GM19324 (cell line): ENCODE measurements around the gene CAPSL.
"Not testable (repeated sequence)": the region's sequence is repeated elsewhere in the genome, so short reads cannot be mapped to it uniquely, and the experiment has no call there.

Experiments used
- ATAC-seq: cut with Tn5 transposase; IDR thresholded peaks from one replicate; pipeline ENCODE4 v1.9.1; 2021; ENCODE audit warnings: mild to moderate bottlenecking, moderate library complexity; ENCODE audit not compliant: unreplicated experiment, low FRiP score

Gene CAPSL

DNA sequence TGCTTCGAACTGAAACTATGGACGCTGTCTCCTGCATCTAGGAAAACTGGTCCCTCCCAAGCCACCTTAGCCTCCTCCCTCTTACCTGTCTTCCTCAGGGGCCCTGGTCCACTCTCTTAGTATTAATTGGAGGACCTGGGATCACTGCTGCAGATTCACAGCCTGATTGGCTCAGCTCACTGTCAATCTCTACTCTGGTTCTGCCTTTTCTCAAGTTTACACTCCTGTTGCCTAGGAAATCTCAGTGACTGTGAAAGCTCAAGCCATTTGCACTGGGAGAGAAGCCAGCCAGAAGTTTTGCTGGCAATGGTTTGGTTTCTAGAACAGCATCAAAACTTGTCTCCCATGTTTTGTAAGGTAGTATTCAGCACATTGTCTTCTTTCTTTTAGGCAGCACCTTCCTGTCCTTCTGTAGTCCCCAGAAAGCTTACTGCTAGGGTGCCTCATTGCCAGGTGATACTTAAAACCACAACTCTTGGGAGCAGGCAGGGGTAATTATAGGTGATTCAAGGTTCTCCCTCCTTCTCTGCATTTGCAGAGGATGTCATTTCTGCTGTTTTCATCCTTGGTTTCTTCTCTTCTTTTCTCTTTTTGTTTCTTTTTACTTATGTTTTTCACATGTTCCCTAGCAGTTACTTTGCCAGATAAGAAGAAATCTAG lies at the start of gene CAPSL:
Gene CAPSL (minus strand): TSS at position 55 of the 660 bp plus-strand sequence. CDS start 17,502 bp downstream, outside the sequence.
- no peak for ATAC-seq

DNA sequence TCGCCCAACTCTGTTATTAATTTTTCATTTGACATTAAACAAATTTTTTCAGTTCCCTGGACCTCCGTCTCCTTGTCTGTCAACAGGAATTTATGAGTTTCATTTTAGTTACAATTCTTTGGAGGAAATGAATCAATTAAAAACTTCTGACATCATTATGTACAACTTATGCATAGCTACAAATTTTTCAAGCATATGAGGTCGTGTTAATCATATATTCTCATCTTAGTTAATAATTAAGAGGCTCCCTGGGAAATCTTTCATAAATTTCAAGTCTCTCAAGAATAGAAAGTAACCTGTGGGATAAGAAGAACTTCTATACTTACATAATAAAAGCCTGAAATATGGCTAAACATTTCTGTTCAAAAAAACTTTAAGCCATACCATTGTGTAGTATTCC lies 49.4 kb upstream of the CAPSL start:
- ATAC-seq = no peak

DNA sequence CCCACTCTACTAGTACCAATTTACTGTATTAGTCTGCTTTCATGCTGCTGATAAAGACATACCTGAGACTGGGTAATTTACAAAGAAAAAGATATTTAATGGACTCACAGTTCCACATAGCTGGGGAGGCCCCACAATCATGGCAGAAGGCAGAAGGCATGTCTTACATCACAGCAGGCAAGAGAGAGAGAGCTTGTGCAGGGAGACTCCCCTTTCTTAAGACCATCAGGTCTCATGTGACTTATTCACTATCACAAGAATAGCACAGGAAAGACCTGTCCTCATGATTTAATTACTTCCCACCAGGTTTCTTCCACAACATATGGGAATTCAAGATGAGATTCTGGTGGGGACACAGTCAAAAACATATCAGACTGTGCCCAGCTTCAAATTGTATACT lies 41.3 kb upstream of the CAPSL start:
- no peak for ATAC-seq

DNA sequence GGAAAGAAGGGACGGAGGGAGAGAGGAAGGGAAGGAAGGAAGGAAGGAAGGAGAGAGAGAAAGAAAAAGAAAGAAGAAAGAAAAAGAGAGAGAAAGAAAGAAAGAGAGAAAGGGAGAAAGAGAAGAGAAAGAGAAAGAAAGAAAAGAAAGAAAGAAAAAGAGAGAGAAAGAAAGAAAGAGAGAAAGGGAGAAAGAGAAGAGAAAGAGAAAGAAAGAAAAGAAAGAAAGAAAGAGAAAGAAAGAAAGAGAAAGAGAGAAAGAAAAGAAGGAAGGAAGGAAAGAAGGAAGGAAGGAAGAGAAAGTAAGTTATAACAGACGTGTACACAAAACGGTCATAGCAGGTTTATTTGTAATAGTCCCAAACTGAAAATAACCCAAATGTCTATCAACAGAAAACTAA lies 38.4 kb upstream of the CAPSL start:
- not testable (repeated sequence) for ATAC-seq

DNA sequence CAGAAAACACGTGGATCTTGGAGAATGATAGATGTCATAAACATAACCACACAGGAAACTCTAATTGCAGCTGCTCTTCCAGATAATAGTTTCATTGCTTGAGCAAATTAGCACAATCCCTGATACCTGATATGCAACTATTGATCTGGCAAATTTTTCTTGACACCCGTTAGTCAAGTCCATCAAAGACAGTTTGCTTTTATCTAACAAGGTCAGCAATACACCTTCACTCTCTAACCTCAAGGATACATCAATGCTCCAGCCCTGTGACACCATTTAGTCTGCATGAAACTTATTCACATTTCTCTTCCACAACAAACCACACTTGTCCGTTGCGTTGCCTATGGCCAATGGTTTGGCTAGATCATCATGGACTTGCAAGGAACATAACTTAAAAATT lies 36.1 kb upstream of the CAPSL start:
- no peak for ATAC-seq

DNA sequence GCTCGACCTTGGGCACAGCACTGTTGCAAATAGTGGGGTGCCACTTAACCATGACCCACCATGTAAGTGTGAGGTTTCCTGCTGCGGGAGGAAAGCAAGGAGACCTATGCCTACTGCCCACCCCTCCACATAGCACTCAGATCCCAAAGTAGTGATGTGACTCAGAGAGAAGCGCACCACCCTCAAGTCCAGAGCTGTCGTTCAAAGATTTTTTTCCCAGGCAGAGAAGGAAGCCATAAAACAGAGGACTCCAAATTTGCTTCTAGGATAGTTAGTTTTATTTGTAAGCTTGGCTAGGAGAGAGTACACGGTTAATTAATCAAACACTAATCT lies 33.4 kb upstream of the CAPSL start:
- no peak for ATAC-seq

DNA sequence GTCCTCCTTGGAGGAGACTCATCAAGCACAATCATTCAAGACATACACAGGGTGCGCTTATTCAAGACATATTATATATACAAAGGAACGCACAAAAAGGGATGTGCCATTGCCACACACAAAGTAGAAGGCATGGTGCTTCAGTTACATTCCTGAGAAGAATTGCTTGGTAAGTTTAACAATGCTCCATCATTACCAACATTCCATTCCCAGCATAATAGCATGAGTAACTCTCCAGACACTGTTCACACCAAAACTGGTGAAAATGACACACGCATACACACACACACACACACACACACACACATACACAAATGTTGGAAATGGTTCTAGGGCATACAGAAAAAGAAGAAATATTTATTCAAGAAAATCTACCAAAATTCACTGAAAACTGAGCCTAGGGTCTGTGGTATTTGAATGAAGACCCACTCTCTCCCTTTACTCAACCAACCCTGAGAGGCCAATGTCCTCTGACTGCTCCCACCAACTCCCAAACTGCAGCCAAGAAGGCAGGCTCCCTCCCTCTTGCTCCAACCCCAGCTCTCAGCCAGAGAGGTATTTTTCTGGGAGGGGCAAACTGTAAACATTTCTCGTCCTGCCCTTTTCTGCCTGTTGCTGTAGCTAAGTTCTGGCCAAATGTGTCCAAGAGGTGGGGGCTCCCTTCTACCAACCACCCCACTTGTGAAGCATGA lies 32.9 kb upstream of the CAPSL start:
- ATAC-seq = no peak

DNA sequence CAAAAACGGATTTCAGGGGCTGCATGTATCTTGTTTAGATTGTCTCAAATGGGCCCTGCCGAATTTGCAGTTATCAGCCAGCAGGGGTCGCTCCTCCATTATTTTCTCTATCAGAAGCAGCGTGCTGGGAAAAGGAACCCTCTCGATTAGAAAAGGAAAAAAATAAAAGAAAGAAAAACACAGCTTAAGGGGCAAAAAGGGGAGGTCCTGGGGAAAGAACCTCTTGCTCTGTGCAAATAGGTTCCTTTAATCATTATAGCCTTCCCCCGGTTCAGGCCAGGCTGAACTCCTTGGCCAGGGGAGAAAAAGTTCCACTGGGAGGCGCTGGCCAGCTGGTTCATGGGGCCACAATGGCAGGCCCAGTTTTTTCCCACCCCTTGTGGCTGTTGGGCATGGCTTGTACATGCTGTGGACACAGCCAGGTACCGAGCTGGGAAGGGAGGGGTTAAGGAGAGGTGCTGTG lies 25.0 kb upstream of the CAPSL start:
- no peak for ATAC-seq

DNA sequence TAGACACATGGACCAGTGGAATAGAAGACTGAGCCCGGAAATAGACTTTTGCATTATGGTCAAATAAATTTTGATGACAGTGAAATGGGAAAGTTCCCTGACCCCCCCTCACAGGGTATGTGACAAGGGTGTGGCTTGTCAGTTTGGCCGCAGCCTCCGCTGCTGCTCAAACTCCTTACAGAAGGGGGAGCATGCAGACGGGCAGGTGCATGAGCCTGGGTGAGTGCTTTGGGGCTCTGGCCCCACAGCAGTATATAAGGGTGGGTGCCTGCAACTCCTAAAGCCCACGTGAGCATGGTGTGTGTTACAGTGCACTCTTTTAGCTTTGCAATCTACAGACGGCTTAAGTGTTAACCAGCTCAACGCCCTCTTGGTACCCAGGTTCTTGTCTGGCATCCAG lies 21.9 kb upstream of the CAPSL start:
- ATAC-seq = no peak

DNA sequence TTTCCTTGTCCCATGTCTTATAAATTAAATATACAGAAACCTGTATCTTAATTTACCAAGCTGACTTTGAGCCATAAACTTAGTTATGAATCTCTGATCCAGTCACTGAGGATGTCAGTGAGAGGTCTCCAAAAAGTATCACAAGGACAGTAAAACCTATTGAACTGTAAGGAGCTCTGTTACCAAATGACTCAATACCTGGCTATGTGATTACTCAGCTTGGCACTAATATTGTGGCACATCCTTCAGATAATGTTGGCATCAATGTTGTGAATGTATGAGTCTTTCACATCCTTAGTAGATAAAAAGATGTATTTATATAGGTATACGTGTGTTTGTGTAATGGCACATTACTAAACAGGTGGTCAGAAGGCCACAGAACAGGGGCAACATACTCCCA lies 18.0 kb upstream of the CAPSL start:
- no peak for ATAC-seq

DNA sequence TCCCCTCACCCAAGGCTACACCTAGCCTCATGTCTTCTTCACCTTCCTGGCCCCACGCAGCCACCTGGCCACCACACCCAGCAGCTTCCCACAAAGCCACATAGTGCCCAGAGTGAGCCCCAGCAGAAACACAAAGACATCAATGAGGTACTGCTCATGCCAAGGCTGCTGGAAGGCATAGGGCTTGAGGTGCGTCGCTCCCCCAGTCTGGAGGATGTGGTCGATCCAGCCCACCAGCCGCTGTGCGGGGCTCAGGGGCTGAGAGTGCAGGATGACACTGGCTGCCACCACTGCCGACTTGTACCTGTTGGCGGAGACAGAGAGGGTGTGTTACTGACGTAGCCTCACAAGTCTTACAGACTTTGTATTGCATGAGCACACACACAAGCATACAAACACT lies 15.8 kb upstream of the CAPSL start:
- ATAC-seq = no peak

DNA sequence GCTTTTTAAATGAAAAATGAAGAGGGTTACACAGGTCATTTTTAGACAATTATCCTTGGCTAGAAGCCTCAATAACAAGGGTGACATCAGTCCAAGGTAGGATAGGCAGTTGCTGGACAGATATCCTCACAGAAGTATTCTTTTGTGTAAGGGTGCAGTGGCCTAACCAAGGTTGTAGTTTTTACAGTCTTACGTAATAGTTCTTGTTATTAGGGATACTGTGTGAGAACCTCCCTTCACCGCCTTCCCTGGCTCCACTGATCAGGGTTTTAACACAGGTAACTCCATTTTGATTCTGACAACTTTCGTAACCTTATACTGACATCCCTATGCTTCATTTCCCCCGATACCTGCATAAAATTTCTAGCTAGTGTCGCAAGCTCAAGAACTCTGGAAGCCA lies 8.7 kb upstream of the CAPSL start:
- ATAC-seq = no peak

DNA sequence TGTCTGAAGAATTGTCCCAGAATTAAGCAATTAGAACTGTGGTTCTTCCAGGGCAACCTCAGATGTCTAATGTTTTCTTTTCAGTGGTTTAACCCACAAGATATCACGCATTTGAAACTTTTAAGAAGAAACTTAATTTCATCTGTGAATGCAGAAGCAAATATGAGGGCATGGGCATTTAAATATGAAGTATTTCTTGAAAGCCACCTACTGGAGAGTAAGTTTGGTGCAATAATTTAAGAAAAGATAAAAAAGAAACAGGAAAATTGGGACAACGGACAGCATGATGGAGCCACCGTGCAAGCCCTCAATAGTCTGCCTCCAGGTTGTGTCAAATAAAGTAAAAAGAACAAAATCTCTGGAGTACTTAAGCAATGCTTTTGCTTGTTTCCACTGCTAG lies 1.2 kb upstream of the CAPSL start:
- ATAC-seq = no peak

DNA sequence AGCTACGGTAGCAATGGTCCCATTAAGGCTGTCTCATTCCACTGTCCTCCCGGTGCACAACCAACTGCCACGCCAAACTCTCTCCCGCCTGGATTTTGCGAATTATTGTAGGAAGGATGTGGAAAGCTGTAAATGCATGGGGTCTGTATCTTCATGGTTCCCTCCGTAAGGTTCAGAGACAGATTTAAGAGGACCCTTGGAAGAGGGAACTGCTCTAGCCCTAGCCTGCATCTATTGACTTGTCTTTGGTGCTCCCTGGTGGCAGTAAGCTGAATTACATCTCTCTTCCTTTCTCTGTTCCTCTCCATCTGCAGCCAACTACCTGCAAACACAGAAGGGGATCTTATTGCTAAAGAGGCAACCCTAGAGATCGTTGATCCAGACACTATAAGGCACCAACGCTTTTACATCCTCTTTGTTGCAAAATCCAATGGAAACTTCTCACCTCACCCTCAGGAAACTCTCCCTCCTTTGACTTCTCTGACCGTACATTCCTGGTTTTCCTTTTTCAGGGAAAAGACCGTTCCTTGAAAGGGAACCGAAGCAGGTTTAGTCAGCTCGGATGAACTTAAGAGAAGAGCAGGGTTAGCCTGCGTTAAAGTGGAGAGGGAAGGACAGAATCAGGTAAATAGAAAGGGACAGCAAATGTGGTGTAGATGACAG lies 11.9 kb downstream of the CAPSL start:
- no peak for ATAC-seq

DNA sequence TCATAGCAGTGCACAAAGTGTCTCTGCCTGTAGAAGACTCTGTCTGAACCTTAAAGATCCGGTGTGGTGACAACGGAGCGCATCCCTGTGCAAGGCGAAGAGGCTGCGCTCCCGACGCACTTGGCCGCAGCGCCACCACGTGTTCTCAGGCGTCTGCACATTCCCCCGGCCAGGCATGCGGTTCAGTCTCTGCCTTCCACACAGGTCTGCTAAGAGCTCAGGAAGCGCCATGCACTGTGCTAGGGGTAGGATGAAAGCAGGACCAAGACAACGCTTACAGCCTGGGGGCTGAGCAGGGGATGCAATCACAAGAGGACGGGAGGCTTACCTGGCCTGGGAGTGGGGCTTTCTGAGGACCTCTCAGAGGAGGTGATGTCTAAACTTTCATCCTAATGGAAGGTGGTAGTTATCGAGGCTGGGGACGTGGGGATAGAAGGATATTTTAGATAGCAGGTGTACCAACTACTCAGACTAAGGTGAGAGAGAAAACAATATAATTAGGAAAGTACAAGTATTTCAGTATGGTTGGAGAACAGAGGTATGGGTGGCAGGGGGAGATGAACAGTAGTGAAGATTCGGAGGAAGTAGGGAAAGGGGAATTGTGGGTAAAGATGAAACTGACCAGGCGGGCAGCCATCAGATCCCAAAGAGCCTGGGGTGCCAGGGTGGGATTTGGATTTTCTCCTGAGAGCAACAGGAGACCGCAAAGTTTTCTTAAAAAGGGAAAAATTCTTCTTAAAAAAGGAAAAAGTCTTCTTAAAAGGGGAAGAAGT lies 13.3 kb downstream of the CAPSL start:
- ATAC-seq = peak; percentile 60

DNA sequence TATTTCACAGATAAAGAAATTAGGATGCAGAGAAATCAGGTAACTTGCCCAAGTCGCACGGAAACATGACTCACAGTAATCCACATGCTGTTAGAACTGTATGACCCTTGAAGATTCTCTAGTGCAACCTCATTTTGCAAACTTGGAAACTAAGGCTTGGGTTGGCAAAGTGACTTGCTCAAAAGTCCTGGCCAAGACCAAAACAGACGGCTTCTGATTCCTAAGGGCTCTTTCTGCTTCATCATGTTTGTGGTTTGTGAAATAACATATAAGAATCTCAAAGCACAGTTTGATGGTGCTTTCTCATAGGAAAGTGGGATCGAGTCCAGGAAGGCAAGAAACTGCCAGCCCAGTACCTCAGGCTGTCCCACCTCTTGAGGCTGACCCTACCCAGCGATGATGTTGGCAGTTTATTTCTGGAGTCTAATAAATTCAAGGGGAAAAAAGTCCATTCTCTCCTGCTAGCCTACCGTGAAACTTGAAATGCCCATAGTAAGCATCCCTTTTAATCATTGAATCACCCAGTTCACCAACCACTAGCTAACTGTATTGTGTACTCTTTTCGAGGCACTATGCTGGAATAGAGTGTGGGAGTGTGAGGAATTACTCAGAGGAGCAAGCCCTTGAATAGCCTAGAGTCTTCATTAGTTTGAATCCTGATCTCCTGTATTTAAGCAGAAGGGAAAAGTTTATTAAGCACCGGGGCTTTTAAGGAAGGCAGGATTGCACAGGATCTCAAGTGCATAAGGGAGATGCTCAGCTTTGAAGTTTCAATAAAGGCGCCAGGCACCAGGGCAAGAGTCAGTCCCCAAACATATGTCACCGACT lies 14.1 kb downstream of the CAPSL start:
- no peak for ATAC-seq

DNA sequence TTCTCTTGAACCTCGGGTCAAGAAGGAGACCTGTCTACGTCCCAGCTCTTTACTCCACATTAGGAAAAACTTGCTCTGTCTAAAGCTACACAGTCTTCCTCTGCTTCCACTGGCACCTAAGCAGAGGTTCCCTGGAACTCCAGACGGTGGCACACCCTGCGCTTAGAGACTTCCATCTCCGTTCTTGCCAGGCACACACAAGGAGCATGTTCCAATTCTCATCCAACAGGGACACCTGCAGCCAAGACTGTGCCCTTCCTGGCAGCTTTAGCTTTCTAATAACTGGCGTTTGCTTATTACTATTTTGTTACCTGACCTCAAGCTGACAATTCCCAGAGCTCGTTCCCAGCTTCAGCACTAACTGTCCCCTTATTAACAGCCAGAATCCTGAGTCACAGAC lies 16.0 kb downstream of the CAPSL start:
- ATAC-seq = no peak

DNA sequence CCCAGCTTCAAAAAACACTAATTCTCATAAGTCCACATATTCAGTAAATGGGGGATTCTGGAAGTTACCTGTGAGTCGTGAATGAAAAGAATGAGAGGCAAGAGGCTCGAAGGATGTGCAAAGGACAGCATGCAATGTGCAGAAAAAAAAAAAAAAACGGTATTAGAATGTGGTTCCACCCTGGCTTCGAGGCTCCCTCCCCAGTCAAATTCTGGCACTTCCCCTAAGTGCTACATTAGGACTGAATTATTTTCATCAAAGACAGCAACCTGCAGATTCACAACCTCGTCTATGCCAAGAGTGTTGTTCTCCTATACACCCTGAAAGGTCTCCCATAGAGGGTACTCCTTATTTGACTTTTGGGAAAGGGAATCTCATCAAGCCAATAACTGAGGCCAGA lies 16.5 kb downstream of the CAPSL start:
- ATAC-seq = no peak

DNA sequence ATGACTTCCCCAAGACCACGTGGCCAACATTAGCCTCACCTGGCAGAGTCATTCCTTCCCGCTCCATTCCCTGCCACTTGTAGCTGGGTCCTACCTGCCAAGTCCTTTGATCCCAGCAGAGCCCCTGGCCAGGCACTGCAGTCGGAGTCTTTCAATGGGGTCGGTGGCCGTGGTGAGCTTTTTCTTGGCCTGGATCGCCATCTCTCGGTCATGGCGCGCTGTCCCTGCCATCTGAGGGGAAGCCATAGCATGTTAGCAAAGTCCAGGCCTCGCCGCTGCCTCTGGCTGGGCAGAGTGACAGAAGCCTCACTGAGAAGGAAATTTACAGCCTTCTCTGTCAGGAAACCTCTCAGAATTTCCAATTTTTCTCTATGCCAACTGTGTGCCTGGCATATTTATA lies 17.5 kb downstream of the CAPSL start:
- no peak for ATAC-seq

DNA sequence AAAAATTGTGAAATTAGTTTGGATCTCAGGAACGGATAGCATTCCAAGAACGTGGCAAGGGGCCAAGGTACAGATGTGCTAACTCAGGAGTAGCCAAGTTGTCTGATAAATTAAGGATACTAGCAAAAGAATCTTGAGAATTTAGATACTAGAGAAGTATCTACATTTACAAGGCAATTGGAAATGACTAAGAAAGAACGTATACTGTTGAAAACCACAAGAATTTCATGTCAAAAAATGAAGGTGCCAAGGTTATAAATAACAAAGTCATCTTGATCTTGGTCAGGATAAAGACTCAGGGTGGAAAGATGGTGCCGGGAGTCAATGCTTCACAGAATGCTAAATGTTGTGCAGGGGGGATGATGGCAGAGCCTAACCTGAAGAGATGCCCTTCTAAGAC lies 19.2 kb downstream of the CAPSL start:
- no peak for ATAC-seq
